ENCODE measurements around the gene GRB7. TPM values are rescaled to one million over a fixed set of nuclear protein-coding genes. Genes with fewer than 3 reads are reported as not detected.
"Not testable (repeated sequence)": the region's sequence is repeated elsewhere in the genome, so short reads cannot be mapped to it uniquely, and the experiment has no call there.

Gene GRB7
- total and polyA plus RNA-seq, 4 experiments from 2014 or later = not detected

- ChIA-PET POLR2A (ENCODE audit: partially characterized antibody) (no interaction called here), CTCF (ENCODE audit: partially characterized antibody) (interaction anchor here (0.9 to 1.4 kb wide), 3 partner anchors 19 to 88 kb away, joined by 3 to 6 read pairs (median 3); no protein-coding TSS in a partner anchor)
- Histone ChIP-seq H3K9me3 (ENCODE audit: control insufficient read depth in 1 of 2, low read length in 2 of 2) (no peaks in the 10 kb centered on the region), H3K4me3 (ENCODE audit: low read length in 2 of 2) (no peak overlapping the region), H3K4me1 (ENCODE audit: insufficient read depth, low read length) (peaks cover 20% of the 10 kb centered on the region), H3K36me3 (ENCODE audit: insufficient read depth, low read length) (no peaks in the 10 kb centered on the region), H3K27me3 (ENCODE audit: insufficient read depth, low read length) (no peaks in the 10 kb centered on the region), H3K27ac (ENCODE audit: low read depth, low read length) (no peak overlapping the region)
- Mint-ChIP-seq H3K4me1 (peaks cover 8 to 32% (median 13%) of the 10 kb centered on the region in 4 donors), H3K4me3 (no peak overlapping the region), H3K9me3 (no peaks in the 10 kb centered on the region), H3K27me3 (no peaks in the 10 kb centered on the region), H3K27ac (no peak overlapping the region), H3K36me3 (no peaks in the 10 kb centered on the region)
- intact Hi-C loops (cut with micrococcal nuclease) = no loop called here
- DNase-seq = no peak
These were observed 27.5 kb upstream of the GRB7 start for GRCh38 chr17:39709998-39710964.

GRCh38 chr17:39711071-39711470 lies 26.7 kb upstream of the GRB7 start:
- H3K27ac ChIP-seq (ENCODE audit: low read depth, low read length); POLR2A ChIA-PET (ENCODE audit: partially characterized antibody); H3K27me3 ChIP-seq (ENCODE audit: insufficient read depth, low read length); H3K27ac Mint-ChIP-seq; H3K4me3 ChIP-seq (ENCODE audit: low read length in 2 of 2); DNase-seq; H3K4me3 Mint-ChIP-seq; H3K36me3 ChIP-seq (ENCODE audit: insufficient read depth, low read length); H3K9me3 Mint-ChIP-seq; intact Hi-C loops (cut with micrococcal nuclease); H3K36me3 Mint-ChIP-seq; H3K27me3 Mint-ChIP-seq; H3K9me3 ChIP-seq (ENCODE audit: control insufficient read depth in 1 of 2, low read length in 2 of 2): not testable (repeated sequence)
- H3K4me1 ChIP-seq (ENCODE audit: insufficient read depth, low read length) = peaks cover 20% of the 10 kb centered on the region
- peaks cover 8 to 32% (median 13%) of the 10 kb centered on the region in 4 donors for H3K4me1 Mint-ChIP-seq
- CTCF ChIA-PET (ENCODE audit: partially characterized antibody) = interaction anchor here (0.9 to 1.4 kb wide), 3 partner anchors 18 to 89 kb away, joined by 3 to 6 read pairs (median 3); no protein-coding TSS in a partner anchor

- H3K9me3 ChIP-seq (ENCODE audit: control insufficient read depth in 1 of 2, low read length in 2 of 2) = no peaks in the 10 kb centered on the region
- no peak for DNase-seq
- POLR2A ChIA-PET (ENCODE audit: partially characterized antibody) = no interaction called here
- Mint-ChIP-seq H3K9me3 (no peaks in the 10 kb centered on the region), H3K4me1 (peaks cover 6 to 25% (median 7%) of the 10 kb centered on the region in 4 donors), H3K36me3 (no peaks in the 10 kb centered on the region), H3K4me3 (peak overlapping the region in 1 of 8 donors; percentile 57), H3K27me3 (no peaks in the 10 kb centered on the region), H3K27ac (no peak overlapping the region)
- no peak overlapping the region for H3K4me3 ChIP-seq (ENCODE audit: low read length in 2 of 2)
- no peaks in the 10 kb centered on the region for H3K27me3 ChIP-seq (ENCODE audit: insufficient read depth, low read length)
- no peak overlapping the region for H3K27ac ChIP-seq (ENCODE audit: low read depth, low read length)
- no peaks in the 10 kb centered on the region for H3K36me3 ChIP-seq (ENCODE audit: insufficient read depth, low read length)
- intact Hi-C loops (cut with micrococcal nuclease) = no loop called here
- CTCF ChIA-PET (ENCODE audit: partially characterized antibody) = no interaction called here
- peaks cover 15% of the 10 kb centered on the region for H3K4me1 ChIP-seq (ENCODE audit: insufficient read depth, low read length)
These were observed 25.9 kb upstream of the GRB7 start for GRCh38 chr17:39711851-39712250.

- intact Hi-C loops (cut with micrococcal nuclease) = no loop called here
- Mint-ChIP-seq H3K4me1 (peaks cover 0 to 4% (median 0%) of the 10 kb centered on the region in 4 donors), H3K36me3 (no peaks in the 10 kb centered on the region), H3K27me3 (no peaks in the 10 kb centered on the region), H3K9me3 (no peaks in the 10 kb centered on the region), H3K27ac (no peak overlapping the region), H3K4me3 (no peak overlapping the region)
- CTCF ChIA-PET (ENCODE audit: partially characterized antibody) = no interaction called here
- POLR2A ChIA-PET (ENCODE audit: partially characterized antibody) = interaction anchor here (1.0 kb wide), 1 partner anchor 12 kb away, joined by 3 read pairs; no protein-coding TSS in a partner anchor
- no peak overlapping the region for H3K27ac ChIP-seq (ENCODE audit: low read depth, low read length)
- DNase-seq = no peak
- no peak overlapping the region for H3K4me3 ChIP-seq (ENCODE audit: low read length in 2 of 2)
- no peaks in the 10 kb centered on the region for H3K9me3 ChIP-seq (ENCODE audit: control insufficient read depth in 1 of 2, low read length in 2 of 2)
- H3K27me3 ChIP-seq (ENCODE audit: insufficient read depth, low read length) = no peaks in the 10 kb centered on the region
- no peaks in the 10 kb centered on the region for H3K4me1 ChIP-seq (ENCODE audit: insufficient read depth, low read length)
- H3K36me3 ChIP-seq (ENCODE audit: insufficient read depth, low read length) = no peaks in the 10 kb centered on the region
These were observed 23.5 kb upstream of the GRB7 start for GRCh38 chr17:39714234-39714633.

- Histone ChIP-seq H3K9me3 (ENCODE audit: control insufficient read depth in 1 of 2, low read length in 2 of 2) (no peaks in the 10 kb centered on the region), H3K4me1 (ENCODE audit: insufficient read depth, low read length) (no peaks in the 10 kb centered on the region), H3K4me3 (ENCODE audit: low read length in 2 of 2) (no peak overlapping the region), H3K36me3 (ENCODE audit: insufficient read depth, low read length) (no peaks in the 10 kb centered on the region), H3K27me3 (ENCODE audit: insufficient read depth, low read length) (no peaks in the 10 kb centered on the region), H3K27ac (ENCODE audit: low read depth, low read length) (no peak overlapping the region)
- Mint-ChIP-seq H3K4me3 (no peak overlapping the region), H3K4me1 (no peaks in the 10 kb centered on the region), H3K27me3 (no peaks in the 10 kb centered on the region), H3K27ac (no peak overlapping the region), H3K9me3 (no peaks in the 10 kb centered on the region), H3K36me3 (no peaks in the 10 kb centered on the region)
- no peak for DNase-seq
- intact Hi-C loops (cut with micrococcal nuclease) = no loop called here
- CTCF ChIA-PET (ENCODE audit: partially characterized antibody) = no interaction called here
- POLR2A ChIA-PET (ENCODE audit: partially characterized antibody) = interaction anchor here (1.2 kb wide), 1 partner anchor 14 kb away, joined by 3 read pairs; no protein-coding TSS in a partner anchor
These were observed 22.2 kb upstream of the GRB7 start for GRCh38 chr17:39715375-39716072.

- no peaks in the 10 kb centered on the region for H3K27me3 ChIP-seq (ENCODE audit: insufficient read depth, low read length)
- no peaks in the 10 kb centered on the region for H3K9me3 ChIP-seq (ENCODE audit: control insufficient read depth in 1 of 2, low read length in 2 of 2)
- CTCF ChIA-PET (ENCODE audit: partially characterized antibody) = no interaction called here
- H3K4me1 ChIP-seq (ENCODE audit: insufficient read depth, low read length) = no peaks in the 10 kb centered on the region
- H3K4me3 ChIP-seq (ENCODE audit: low read length in 2 of 2) = no peak overlapping the region
- no peaks in the 10 kb centered on the region for H3K9me3 Mint-ChIP-seq
- POLR2A ChIA-PET (ENCODE audit: partially characterized antibody) = interaction anchor here (1.2 kb wide), 1 partner anchor 13 kb away, joined by 3 read pairs; no protein-coding TSS in a partner anchor
- intact Hi-C loops (cut with micrococcal nuclease) = no loop called here
- H3K27me3 Mint-ChIP-seq = no peaks in the 10 kb centered on the region
- H3K27ac Mint-ChIP-seq = no peak overlapping the region
- no peak for DNase-seq
- H3K4me3 Mint-ChIP-seq = no peak overlapping the region
- no peaks in the 10 kb centered on the region for H3K36me3 Mint-ChIP-seq
- H3K27ac ChIP-seq (ENCODE audit: low read depth, low read length) = no peak overlapping the region
- no peaks in the 10 kb centered on the region for H3K4me1 Mint-ChIP-seq
- H3K36me3 ChIP-seq (ENCODE audit: insufficient read depth, low read length) = no peaks in the 10 kb centered on the region
These were observed 21.5 kb upstream of the GRB7 start for GRCh38 chr17:39716073-39716818.
